NB4 (cell line): Measurements from ENCODE around the gene STK32B.

Experiments
- POLR2A ChIP-seq: IDR thresholded peaks from 2 replicates; pipeline ENCODE4 v1.6.1; 2011; ENCODE audit warnings: mild to moderate bottlenecking; ENCODE audit not compliant: insufficient read length; ENCODE audit errors: extremely low read depth
- TF ChIP-seq, protein P1 (sequence below): IDR thresholded peaks from one replicate; pipeline ENCODE4 v1.5.1; 2012; ENCODE audit warnings: low read depth, low read length

- TF ChIP-seq, protein P1, sequence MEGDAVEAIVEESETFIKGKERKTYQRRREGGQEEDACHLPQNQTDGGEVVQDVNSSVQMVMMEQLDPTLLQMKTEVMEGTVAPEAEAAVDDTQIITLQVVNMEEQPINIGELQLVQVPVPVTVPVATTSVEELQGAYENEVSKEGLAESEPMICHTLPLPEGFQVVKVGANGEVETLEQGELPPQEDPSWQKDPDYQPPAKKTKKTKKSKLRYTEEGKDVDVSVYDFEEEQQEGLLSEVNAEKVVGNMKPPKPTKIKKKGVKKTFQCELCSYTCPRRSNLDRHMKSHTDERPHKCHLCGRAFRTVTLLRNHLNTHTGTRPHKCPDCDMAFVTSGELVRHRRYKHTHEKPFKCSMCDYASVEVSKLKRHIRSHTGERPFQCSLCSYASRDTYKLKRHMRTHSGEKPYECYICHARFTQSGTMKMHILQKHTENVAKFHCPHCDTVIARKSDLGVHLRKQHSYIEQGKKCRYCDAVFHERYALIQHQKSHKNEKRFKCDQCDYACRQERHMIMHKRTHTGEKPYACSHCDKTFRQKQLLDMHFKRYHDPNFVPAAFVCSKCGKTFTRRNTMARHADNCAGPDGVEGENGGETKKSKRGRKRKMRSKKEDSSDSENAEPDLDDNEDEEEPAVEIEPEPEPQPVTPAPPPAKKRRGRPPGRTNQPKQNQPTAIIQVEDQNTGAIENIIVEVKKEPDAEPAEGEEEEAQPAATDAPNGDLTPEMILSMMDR: no peak
- no peak for TF ChIP-seq POLR2A
These were observed 9.6 kb upstream of the STK32B start for GRCh38 chr4:5041699-5042098.
